GM18870 (cell line): ENCODE measurements around the gene ANKRD39.

Experiments used
- ATAC-seq: cut with Tn5 transposase; IDR thresholded peaks from one replicate; pipeline ENCODE4 v1.9.1; 2021; ENCODE audit warnings: moderate library complexity; ENCODE audit not compliant: unreplicated experiment

Gene ANKRD39

DNA sequence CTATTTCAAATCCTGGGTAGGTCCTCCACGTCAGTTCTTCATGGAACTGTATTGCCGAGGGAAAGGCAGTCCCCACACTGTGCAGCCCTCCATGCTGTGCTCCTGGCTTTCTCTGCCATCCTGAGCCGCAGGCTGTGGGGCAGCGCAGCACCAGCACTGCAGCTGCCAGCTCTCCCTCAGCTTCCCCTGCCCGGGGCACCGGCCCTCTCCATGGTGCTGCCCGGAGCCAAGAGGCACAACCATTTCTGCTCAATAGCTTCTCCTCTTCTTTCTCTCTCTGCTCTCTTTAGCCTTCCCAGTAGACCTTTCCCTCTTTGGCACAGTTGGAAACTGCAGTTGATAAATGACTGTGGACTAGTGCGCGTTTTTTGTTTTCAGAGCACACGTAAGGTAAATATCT, 26.1 kb downstream of the ANKRD39 start:
- ATAC-seq = no peak

DNA sequence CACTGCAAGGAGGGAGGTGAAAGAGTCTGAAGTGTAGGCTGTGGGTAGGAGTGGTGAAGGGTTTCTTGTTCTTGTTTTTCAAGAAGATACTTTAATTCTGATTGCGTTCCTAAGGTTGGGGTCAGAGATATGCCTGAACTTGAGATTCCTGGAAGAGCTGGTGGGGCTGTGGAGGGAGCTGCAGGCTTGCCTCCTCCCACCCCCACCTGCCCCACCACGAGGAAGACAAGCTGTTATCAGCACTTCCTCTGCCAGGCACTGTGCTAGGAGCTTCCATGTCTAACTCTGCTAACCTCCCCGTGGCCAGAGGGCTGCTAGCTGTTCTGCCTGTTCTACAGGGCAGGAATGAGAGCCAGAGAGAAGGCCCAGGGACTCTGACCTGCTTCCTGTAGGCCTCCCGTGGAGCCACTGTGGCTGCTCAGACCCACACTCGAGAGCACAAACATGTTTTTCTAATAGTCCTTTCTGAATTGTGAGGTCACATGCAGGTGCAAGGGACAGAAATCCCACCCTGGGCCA, 27.7 kb downstream of the ANKRD39 start:
- ATAC-seq = no peak

DNA sequence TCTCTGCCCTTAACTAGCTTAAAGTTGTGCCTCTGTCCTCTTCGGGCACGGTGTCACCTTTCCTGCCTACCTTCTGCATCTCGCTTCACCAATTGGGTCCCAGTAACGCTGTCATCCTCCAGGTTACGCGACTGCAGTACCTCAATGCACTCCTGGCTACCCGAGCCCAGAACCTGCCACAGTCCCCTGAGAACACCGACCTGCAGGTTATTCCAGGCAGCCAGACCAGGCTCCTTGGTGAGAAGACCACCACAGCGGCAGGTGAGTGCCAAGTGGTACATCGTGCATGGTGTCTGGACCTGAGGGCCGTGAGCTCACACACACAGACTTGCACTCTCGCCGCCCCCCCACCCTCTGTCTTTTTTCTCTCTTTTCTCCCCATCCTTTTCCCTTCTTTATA, 28.9 kb downstream of the ANKRD39 start:
- no peak for ATAC-seq

DNA sequence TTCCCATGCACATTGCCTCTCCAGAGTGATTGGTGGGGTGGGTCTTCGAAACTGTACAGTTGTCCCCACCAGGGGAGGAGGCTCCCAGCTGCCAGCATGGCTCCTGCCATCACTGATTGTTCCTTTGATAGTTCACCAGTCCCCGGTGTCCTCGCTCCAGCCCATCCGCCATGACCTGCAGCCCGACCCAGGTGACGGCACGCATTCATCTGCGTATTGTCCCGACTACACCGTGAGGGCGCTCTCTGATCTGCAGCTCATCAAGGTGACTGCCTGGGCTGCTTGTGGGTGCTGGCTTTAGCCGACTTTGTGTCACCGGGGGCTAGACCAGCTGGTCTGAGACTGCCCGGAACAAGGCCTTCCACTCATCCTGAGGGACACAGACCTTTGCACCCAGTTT, 29.4 kb downstream of the ANKRD39 start:
- no peak for ATAC-seq

DNA sequence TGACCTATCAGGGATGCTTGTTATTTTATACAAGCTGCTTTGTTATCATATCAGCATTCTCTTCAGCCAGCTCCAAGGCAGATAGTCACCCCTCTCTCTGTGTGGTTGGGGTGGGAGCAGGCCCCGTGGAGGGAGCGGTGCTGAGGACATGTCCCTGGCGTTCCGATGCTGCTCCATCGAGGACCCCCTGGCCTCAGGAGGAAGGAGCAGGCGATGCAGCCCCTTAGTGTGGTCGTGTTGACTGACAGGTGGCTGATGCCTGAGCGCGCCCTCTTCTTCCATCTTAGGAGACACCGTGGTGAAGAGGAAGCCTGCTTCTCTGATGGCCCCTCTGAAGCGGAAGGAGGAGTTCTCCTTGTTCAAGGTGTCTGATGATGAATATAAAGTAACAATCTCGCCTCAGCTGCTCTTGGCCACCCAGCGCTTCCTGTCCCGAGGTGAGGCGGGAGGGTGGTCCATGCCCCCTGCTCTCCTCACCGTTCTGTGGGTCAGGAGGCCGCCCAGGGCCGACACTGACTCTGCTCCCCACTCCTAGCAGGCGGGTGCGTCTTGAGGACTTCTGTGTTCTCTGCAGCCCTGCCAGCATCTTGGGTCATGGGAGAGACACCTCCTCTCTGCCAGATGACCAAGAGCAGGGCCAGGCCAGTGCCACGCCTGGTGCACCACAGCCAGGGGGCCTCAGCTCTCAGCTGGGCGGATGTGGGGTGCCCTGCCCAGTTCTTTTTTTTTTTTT, 31.1 kb downstream of the ANKRD39 start:
- no peak for ATAC-seq

DNA sequence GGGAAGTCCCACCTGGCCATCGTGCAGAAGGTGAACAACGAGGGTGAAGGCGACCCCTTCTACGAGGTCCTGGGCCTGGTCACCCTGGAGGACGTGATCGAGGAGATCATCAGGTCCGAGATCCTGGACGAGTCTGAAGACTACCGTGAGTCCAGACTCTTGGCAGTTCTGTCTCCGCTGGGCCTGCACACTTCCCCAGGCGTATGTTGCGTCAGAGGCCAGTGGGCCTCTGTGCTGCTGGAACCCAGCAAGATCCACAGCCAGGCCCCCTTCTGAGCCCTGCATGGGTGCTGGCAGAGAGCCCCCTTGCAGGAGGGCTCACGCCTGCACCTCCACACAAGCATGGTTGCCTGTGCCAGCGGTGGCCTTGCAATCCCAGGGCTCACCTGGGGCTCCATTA, 32.8 kb downstream of the ANKRD39 start:
- ATAC-seq = no peak

DNA sequence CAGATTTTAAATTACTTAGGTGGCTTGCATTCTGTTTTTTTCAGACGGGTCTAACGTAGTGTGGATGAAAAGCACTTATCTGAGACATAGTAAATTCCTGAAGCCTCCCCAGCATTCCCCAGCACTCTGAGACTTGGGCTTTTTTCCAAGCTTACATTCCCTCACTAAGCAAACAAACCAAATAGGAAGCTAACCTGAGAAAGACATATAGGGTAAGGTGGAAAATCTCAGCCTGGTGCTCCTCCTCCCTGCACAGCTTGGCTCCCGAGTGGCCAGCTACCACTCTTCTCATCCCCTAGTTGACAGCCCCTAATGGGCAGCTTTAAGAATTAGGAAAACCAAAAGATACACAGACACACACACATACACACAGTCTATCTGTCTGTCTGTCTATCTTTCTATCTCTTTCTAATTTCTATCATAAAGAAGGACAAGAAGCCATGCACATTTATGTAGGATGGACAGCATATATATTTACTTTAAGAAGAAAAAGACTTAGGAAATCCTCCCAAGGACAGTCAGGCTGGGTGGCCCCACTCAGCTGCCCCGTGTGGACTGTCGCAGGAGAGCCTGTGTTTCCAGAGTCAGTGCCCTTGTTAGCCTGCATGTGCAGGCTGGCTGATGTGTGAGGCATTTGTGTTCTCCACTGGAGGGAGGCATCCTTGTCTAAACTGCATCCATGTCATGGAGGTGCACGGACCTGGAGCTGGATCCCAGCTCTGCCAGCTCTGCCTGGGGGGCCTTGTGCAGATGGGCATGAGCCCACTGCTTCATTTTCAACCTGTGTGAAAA, 33.5 kb downstream of the ANKRD39 start:
- no peak for ATAC-seq

DNA sequence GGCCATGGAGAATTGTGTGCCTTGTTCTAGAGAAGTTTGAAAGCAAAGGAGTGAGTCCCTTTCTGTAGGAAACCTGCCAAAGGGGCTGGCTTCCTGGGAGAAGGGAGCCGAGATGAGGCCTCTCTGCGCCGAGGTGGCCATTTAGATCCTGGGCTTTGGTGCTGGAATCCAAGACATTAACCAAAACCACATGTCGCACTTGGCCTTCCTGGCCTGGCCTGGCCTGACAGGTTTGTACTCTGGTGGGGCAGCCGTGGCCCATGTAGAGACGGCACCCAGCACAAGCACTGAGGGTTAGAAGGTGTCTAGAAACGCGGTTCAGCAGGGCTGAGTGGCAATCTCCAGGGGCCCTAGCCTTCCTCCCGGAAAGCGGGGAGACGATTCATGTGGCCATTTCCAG, 34.6 kb downstream of the ANKRD39 start:
- ATAC-seq = no peak

DNA sequence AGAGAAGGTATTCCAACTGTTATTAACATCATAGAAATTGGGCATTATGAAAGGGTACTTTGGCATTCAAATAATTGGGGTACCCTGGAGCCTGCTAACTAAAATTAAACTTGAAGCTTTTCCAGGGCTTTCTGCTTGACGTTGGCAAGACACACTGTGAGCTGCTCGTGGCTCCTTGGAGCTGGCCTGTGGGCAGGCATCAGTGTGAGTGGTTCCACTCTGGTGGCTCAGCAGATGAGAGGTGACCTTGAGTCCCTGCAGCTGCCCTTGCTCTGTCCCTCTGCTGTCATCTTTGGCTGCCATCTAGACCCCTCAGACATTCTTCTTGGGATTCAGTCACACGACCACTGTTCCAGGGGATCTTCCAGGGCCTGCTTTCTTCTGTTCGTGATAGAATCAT, 35.0 kb downstream of the ANKRD39 start:
- ATAC-seq = no peak

DNA sequence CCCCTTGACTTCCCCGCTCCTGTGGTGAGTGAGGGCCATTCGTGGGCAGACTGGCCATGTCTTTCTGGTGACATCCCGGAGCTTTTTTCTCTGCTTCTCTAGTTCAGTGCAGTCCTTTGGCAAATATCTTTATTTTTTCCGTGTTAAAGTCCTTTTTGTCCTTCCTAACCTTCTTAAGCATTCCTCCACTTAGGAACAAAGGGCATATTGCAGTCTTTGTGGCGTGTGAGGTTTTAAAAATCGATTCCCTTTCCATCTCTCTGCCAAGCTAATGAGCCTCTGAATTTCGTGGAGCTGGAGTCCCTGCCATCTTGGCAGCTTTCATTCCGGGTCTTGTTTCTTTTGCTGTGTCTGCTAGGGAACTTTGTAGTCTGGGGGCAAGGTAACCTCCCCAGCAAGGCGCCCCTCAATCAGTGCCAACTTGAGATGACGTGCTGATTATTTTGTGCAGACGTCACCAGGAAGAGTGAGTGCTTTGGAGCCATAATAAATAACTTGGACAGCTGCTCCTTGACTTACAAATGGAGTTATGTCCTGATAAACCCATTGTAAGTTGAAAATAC, 36.6 kb downstream of the ANKRD39 start:
- ATAC-seq = no peak

DNA sequence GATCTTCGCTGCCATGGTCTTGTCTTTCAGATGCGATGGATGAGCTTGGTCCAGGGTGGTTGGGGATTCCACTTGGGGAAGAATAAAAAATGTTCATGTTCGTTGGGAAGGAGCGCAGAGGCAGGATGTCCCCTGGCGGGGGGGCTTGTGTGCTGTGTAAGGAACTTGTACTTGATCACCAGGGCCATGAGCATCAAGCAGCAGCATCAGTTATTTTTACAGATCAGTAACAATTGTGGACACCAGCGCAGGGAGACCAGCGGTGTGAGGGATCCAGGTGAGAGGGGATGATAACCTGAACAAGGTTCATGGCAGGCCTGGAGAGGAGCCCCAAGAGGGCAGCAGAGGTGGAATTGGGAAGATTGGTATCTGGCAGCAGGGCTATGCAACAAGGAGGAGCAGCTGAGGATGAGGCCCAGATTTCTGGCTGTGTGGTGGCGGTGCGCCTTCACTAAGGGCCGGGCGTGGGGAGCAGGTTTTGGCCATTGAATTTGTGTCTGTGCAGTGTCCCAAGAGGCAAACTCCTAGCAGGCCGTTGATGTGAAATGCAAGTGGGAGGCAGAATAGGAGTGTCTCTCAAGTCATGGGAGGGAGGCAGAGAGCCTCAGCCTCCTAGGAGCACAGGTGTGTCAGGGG, 37.8 kb downstream of the ANKRD39 start:
- ATAC-seq = no peak

DNA sequence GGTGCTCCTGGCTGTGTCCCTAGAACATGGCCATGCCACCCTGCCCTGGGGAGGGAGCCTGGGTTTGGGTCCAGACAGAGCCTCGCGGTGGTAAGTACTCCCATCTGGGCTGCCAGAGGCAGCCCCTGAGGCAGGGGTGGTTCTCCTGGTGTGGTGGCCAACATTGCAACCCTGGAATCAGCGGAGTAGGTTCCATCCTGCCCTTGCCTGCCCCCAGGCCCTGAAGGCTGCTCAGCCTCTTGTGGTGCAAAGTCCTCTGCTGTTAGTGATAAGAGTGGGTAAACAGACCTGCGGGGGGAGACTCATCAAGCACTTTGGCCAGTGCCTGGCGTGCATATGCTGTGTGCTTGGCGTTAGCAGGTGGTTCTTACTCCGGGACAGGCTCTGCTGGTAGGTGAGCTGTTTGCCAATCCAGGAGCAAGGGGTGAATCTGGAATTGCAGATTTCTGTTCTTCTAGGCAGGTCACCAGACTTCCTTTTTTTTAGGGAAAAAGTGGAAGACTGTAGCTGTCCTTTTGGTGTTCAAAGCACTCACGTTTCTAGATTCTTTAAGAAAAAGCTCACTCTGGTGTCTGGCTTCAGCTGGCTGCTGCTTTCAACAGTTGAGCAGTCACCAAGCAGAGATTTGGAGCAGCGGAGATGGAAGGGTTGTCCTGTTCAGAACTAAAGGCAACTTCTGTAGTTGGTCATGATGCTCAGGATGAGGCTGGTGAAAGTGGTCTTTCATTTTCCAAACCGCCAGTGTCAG, 38.5 kb downstream of the ANKRD39 start:
- no peak for ATAC-seq

DNA sequence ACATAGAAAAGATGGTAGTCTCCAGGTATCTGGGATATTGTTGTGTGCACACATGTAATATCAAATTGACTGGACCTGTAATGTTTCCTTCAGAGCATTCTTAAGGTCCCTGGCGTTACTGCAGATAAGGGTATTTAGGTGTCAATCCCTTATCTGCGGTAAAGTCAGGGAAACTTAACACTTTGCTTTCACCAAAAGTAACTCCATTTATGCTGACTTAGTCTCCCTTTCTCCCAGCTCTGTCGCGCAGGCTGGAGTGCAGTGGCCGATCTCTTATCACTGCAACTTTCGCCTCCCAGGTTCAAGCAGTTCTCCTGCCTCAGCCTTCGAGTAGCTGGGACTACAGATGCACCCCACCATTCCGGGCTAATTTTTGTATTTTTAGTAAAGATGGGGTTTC, 39.9 kb downstream of the ANKRD39 start:
- ATAC-seq = no peak

DNA sequence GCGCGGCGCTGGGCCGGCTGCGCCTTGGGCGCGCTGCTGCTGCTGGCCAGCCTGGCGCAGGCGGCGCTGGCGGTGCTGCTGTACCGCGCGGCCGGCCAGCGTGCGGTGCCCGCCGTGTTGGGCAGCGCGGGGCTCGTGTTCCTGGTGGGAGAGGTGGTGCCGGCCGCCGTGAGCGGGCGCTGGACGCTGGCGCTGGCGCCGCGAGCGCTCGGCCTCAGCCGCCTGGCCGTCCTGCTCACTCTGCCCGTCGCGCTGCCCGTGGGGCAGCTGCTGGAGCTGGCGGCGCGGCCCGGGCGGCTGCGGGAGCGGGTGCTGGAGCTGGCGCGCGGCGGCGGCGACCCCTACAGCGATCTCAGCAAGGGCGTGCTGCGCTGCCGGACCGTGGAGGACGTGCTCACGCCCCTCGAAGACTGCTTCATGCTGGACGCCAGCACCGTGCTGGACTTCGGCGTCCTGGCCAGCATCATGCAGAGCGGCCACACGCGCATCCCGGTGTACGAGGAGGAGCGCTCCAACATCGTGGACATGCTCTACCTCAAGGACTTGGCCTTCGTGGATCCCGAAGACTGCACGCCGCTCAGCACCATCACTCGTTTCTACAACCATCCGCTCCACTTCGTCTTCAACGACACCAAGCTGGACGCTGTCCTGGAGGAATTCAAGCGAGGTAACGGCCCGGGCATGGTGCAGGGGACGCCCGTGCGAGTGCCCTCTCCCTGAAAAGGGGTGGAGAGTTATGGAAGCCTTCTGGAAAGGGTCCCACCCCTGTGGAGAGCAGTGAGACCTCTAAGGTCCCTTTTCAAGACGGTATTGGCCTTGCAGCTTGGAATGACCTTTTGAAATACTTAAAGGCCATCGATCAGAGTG, 40.7 kb downstream of the ANKRD39 start:
- peak; percentile 10 for ATAC-seq

DNA sequence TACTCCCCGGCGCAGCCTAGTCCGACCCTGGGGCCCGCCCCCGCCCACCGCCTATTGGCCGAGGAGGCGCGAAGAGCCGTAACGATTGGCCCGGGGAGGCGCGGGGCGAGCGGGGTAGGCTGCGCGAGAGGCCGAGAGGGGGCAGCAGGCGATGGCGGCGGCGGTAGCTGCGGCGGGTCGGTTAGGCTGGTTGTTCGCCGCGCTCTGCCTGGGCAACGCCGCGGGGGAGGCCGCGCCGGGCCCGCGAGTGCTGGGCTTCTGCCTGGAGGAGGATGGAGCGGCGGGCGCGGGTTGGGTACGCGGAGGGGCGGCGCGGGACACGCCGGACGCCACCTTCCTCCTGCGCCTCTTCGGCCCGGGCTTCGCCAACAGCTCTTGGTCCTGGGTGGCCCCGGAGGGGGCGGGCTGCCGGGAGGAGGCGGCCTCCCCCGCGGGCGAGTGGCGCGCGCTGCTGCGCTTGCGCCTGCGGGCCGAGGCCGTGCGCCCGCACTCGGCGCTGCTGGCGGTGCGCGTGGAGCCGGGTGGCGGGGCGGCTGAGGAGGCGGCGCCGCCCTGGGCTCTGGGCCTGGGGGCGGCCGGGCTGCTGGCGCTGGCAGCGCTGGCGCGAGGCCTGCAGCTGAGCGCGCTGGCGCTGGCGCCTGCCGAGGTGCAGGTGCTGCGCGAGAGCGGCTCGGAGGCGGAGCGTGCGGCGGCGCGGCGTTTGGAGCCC, 41.5 kb downstream of the ANKRD39 start, which contains the start of gene CNNM3:
CNNM3 (plus strand) TSS at position 142 of the 709 bp plus-strand sequence; CDS start at position 152, 10 bp downstream.
- ATAC-seq = peak; percentile 60

DNA sequence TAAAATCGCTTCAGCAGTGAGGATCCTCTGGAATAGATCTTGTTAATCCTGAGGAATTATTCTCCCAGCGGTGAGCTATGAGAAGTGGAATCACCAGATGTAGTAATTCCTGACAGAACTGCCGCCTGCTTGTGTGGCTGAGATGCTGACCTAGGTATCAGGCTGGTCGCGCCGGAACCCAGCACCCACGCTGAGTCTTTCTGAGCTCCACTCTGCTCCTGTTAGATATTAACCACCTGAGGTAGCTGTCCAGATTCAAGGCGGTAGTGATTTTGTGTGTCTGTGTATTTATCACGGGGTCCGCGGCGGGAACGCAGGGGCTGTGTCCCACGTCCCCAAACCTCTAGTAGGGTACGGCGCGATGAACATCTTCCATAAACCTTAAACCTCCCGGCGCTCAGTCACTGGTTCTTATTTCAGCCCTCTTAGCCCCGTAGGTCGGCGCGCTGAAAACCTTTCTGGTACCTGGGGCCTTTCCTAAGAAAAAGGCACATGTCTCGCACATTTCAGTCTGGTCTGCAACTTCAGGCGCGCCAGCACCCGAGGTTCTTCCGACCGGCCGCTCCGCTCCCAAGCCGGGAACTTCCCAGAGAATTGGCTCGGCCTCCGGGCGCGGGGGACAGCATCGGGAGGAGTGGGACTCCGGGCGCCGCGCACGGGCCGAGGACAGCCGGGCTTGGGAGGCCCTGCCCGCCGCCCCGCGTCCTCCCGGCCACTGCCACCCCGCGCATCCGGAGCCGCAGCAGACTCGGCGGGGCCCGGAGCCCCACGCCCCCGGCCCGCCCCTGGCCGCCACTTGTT, 42.3 kb downstream of the ANKRD39 start:
- no peak for ATAC-seq

DNA sequence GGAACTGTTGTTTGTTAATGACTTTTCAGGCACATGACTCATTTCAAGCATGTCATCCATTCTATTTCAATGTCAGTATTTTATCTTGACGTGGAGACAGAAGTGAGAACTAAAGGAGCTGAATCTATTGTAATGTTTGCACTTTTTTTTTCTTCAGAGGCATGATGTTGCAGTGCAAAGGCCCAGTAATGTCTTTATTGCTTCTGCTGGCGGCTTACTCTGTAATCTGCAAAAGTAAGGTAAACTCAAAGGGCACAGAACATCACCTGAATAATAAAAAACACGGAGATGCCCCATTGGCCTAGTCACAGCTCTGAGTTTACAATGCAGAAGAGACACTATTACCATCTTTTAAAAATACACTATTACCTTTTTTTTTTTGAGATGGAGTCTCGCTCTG, 44.2 kb downstream of the ANKRD39 start:
- ATAC-seq = no peak

DNA sequence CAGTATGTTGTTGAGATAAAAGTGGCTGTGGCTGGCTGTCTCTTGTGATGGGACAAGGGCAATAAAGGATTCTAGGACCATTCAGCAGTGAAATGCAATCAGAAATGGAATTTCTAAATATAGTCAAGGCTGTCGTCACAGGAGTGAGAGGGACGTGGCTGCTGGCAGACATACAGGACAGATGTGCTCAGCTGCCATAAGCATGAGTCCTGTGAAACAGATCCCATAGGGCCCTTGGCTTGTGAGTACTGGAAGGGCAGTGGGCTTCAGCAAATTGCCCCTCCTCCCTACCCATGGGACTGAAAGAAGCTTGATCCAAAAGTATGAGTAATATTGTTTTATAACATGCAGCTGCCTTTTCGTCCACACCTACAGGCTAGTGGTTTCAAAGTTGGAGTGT, 45.9 kb downstream of the ANKRD39 start:
- no peak for ATAC-seq
